Gastroesophageal sphincter (tissue), 3 donors: ENCODE measurements around the gene SLC6A1.

Experiments
- EP300 ChIP-seq: sonication (generic); formaldehyde crosslinking; IDR thresholded peaks from one replicate; pipeline ENCODE4 v1.6.1; 2017; ENCODE audit warnings: antibody characterized with exemption, mild to moderate bottlenecking
- TF ChIP-seq, protein P1 (sequence below), 4 experiments: fragments of 200-600 bp in 2 of 4; fragments of 450-650 bp in 2 of 4; sonication (generic) in 1 of 4; IDR thresholded peaks; one replicate each; pipeline ENCODE4 v1.5.1; 2017 to 2019; ENCODE audit warnings: antibody characterized with exemption in 4 of 4, mild to moderate bottlenecking in 2 of 4, moderate library complexity in 2 of 4

DNA sequence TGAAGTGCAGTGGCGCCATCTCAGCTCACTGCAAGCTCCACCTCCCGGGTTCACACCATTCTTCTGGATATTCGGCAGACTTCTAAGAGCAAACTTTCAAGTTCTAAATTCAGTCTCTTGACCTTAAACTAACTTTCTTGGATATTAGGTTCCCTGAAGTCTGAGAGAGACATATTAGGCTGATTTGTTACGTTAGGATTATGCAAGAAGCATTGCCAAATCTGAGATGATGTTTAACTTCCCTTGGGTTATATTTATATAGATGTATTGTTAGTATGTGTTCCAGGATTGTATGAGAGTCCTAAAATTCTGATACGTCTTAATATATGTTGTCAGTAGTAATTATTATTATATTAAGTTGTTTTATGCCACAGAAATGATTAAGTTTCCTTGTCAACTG, 80.1 kb downstream of the SLC6A1 start:
- TF ChIP-seq, protein P1, sequence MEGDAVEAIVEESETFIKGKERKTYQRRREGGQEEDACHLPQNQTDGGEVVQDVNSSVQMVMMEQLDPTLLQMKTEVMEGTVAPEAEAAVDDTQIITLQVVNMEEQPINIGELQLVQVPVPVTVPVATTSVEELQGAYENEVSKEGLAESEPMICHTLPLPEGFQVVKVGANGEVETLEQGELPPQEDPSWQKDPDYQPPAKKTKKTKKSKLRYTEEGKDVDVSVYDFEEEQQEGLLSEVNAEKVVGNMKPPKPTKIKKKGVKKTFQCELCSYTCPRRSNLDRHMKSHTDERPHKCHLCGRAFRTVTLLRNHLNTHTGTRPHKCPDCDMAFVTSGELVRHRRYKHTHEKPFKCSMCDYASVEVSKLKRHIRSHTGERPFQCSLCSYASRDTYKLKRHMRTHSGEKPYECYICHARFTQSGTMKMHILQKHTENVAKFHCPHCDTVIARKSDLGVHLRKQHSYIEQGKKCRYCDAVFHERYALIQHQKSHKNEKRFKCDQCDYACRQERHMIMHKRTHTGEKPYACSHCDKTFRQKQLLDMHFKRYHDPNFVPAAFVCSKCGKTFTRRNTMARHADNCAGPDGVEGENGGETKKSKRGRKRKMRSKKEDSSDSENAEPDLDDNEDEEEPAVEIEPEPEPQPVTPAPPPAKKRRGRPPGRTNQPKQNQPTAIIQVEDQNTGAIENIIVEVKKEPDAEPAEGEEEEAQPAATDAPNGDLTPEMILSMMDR (IDR thresholded peaks at IDR 0.05): no peak
- TF ChIP-seq EP300: no peak
